Putamen (tissue), 1 donor: ENCODE data around the gene CLEC5A.
"Not testable (repeated sequence)": the region's sequence is repeated elsewhere in the genome, so short reads cannot be mapped to it uniquely, and the experiment has no call there.

Experiments
- DNase-seq: peaks from one replicate; pipeline ENCODE4 v3.0.0-alpha.2; 2016; ENCODE audit warnings: low spot score

Gene CLEC5A

DNA sequence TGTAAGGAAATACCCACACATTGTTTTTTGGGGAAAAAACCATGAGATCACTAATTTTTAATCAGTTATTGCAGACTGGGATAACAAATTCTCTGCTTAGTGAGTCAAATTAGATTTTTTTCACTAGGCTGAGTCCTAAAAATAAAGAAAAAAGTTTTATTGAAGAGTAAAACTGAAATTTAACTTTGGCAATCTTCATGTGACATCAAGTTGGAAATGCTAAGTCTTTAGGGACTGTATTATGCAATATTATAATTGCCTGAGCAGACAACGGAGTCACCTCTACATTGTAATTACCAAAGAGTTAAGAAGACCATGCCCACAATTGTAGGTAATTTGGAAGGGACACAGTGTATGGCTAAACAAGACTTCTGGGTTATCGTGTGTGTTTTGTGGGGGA lies 2.2 kb upstream of the CLEC5A start:
- no peak for DNase-seq

- DNase-seq = no peak
Observed at GRCh38 chr7:141945356-141945755, 1.4 kb downstream of the CLEC5A start.

- DNase-seq = no peak
Observed at GRCh38 chr7:141944811-141945210, 2.0 kb downstream of the CLEC5A start.

GRCh38 chr7:141943846-141944245 lies 2.9 kb downstream of the CLEC5A start:
- DNase-seq = no peak

DNA sequence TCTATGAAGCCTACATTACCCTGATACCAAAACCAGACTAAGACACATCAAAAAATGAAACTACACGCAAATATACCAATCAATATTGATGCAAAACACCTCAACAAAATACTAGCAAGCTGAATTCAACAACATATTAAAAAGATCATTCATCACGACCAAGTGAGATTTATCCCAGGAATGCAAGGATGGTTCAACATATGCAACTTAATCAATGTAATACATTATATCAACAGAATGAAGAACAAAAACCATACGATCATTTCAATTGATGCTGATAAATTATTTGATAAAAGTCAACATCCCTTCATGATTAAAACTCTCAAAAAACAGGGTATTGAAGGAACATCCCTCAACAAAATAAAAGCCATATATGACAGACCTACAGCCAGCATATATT lies 5.7 kb downstream of the CLEC5A start:
- DNase-seq = no peak

DNA sequence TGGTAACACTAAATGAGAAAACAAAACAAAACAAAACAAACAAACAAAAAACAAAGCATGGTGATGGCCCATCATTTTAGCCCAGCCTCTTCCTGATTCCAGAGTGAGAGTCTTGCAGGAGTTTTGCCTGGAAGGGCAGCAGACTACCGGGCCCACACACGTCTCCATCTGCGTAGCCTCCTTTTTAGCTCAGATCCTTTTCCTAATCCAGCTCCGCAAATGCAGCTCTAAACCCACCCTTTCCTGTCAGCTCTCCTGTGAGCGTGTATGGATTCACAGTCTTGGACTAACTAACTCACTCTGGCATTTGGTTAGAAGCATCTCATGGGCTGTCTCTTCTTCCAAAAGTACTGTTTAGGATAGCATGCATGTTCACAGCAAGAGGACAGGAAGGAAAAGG lies 16.6 kb downstream of the CLEC5A start:
- no peak for DNase-seq

- no peak for DNase-seq
Observed at GRCh38 chr7:141928845-141929195, 18.0 kb downstream of the CLEC5A start.

- no peak for DNase-seq
Observed at GRCh38 chr7:141928146-141928844, 18.5 kb downstream of the CLEC5A start.

DNA sequence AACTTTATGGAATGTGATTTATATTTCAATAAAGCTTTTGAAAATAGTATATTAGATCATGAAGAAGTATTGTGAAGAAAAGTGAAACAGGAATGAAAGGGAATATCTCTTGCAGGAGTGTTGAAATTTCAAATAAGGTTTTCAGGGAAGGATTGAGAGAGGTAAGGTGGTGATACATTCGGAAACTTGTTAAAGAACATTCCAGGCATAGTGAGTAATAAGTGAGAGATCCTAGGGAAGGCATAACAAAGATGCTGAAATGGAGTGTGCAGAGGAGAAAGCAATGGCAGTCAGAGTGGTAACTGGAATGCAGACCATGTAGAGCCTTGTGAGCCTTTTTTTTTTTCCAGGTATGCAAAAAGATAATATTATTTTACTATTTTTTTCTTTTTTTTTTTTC lies 26.5 kb downstream of the CLEC5A start:
- DNase-seq = no peak

DNA sequence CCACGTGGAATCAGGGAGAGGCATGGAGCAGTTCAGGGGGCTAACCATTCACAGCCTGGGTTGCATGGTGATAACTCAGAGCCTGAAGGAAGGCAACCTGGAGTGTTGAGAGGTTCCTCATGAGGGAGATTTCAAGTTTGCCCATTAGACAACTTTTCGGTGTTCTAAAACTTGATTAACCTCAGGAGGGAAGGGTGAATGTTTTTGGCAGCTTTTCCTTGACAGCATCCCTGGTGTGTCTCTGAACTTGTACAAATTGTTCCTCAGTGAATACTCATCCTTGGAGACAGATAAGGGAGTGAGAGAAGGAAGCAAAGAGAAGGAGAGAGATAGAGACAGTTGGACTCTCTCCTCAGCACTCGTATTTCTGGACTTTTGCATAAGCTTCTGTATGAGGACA lies 30.7 kb downstream of the CLEC5A start, which contains the start of gene OR9A4:
TSS of gene OR9A4 (plus strand) at position 301 of the 400 bp plus-strand sequence. CDS start 2,477 bp downstream, outside the sequence.
- no peak for DNase-seq

DNA sequence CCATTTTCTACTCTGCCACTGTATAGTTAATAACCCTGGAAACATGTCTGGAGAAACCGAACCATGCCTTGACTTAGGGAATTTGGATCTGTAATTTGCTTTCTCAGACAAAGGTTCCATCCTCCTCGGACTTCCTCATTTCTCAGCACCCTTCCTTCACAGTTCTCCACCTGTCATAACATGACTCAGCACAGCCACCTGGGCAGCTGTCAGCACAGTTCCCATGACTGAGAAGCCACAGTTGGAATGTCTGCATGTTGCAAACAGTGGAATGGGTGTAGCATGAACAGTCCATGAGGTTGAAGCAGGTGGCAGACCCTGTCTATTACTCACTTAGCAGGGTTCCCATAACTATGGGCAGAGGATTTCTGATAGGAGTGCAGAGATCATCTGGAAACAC lies 31.2 kb downstream of the CLEC5A start:
- DNase-seq = no peak

- no peak for DNase-seq
Observed at GRCh38 chr7:141911391-141911790, 35.4 kb downstream of the CLEC5A start.

- DNase-seq = no peak
Observed at GRCh38 chr7:141906285-141906684, 40.5 kb downstream of the CLEC5A start.

GRCh38 chr7:141899366-141899765 lies 47.4 kb downstream of the CLEC5A start:
- DNase-seq = not testable (repeated sequence)

- DNase-seq = no peak
Observed at GRCh38 chr7:141891336-141891735, 55.4 kb downstream of the CLEC5A start.

- DNase-seq = no peak
Observed at GRCh38 chr7:141889321-141889720, 57.5 kb downstream of the CLEC5A start.

DNA sequence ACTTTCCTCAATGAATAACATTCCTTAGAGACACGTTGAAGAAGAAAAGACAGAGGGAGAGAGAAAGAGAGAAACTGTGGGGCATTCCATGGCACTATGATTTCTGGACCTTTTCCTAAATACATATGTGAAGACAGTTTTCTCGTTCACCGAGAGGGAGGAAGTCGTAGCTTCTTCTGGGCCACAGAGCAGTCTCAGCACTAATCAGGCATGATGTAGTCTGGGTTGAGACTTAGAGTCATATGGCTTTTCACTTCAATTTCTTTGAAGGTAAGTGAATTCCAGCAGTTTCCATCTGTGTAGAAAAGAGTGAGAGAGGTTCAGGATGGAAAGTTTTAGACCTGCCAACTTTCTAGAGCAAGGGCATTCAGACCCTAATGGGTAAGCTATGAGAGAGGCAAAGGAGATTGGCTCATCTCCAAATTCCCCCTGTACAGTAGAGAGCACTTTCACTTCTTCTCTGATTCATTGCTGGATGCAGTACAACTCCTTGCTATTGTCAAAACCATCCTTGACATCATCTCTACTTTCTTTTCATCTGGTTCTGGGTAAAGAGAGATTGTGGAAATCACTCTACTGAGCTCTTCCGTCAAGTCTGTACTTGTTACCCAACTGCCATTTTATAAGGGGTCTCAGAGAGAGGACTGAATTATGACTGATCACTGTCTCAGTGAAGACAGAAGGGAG lies 62.1 kb downstream of the CLEC5A start:
- DNase-seq = no peak

- DNase-seq = no peak
Observed at GRCh38 chr7:141880960-141881359, 65.8 kb downstream of the CLEC5A start.

- no peak for DNase-seq
Observed at GRCh38 chr7:141877365-141877764, 69.4 kb downstream of the CLEC5A start.
